Stomach (tissue), 4 donors: ENCODE results near the gene TBATA.

ENCODE experiments used
- EP300 ChIP-seq: sonication (generic); formaldehyde crosslinking; IDR thresholded peaks from one replicate; pipeline ENCODE4 v1.6.1; 2017; ENCODE audit warnings: antibody characterized with exemption
- POLR2A ChIP-seq, 4 donors: fragments of 450-650 bp; IDR thresholded peaks; one replicate each; pipeline ENCODE4 v1.6.1; 2016; ENCODE audit warnings: antibody characterized with exemption in 4 of 4, control low read depth in 2 of 4, mild to moderate bottlenecking in 1 of 4, moderate library complexity in 1 of 4
- POLR2AphosphoS5 ChIP-seq, 3 donors: sonication (generic); formaldehyde crosslinking; IDR thresholded peaks; one replicate each; pipeline ENCODE4 v1.6.1; 2016; ENCODE audit warnings: antibody characterized with exemption in 3 of 3
- TF ChIP-seq, protein P1 (sequence below), 7 experiments: fragments of 450-650 bp in 4 of 7; fragments of 200-600 bp in 3 of 7; sonication (generic) in 3 of 7; IDR thresholded peaks; one replicate each; pipeline ENCODE4 v1.5.1; 2016 to 2019; ENCODE audit warnings: antibody characterized with exemption in 7 of 7, control low read depth in 2 of 7, mild to moderate bottlenecking in 1 of 7

DNA sequence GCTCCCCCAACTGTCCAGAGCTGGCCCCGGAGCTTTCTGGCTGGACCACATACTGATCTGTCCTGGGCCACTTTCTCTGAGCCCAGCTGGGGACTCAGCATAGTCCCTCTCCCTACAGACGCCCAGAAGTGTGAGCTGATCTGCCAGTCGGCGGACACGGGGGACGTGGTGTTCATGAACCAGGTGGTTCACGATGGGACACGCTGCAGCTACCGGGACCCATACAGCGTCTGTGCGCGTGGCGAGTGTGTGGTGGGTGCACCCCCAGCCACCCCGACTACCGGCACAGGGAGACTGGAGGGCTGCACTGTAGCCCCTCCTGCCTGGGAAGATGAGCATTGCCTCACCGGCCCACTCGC, 41.8 kb downstream of the TBATA start:
- TF ChIP-seq, protein P1, sequence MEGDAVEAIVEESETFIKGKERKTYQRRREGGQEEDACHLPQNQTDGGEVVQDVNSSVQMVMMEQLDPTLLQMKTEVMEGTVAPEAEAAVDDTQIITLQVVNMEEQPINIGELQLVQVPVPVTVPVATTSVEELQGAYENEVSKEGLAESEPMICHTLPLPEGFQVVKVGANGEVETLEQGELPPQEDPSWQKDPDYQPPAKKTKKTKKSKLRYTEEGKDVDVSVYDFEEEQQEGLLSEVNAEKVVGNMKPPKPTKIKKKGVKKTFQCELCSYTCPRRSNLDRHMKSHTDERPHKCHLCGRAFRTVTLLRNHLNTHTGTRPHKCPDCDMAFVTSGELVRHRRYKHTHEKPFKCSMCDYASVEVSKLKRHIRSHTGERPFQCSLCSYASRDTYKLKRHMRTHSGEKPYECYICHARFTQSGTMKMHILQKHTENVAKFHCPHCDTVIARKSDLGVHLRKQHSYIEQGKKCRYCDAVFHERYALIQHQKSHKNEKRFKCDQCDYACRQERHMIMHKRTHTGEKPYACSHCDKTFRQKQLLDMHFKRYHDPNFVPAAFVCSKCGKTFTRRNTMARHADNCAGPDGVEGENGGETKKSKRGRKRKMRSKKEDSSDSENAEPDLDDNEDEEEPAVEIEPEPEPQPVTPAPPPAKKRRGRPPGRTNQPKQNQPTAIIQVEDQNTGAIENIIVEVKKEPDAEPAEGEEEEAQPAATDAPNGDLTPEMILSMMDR (IDR thresholded peaks at IDR 0.05) = no peak
- TF ChIP-seq POLR2AphosphoS5 (IDR thresholded peaks at IDR 0.05) = no peak
- no peak for TF ChIP-seq POLR2A (IDR thresholded peaks at IDR 0.05)
- no peak for TF ChIP-seq EP300
